Measurements from ENCODE around the gene SOX6. TPM values are rescaled to one million over a fixed set of nuclear protein-coding genes. Genes with fewer than 3 reads are reported as not detected.

The SOX6 gene
- total RNA-seq, 1 experiment from 2014 or later = 5.1 TPM

GRCh38 chr11:15991215-15991614 lies 365.1 kb downstream of the SOX6 start:
- ChIA-PET POLR2A (ENCODE audit: unreplicated experiment) (no interaction called here), CTCF (no interaction called here)
- no peaks in the 10 kb centered on the region for H3K4me1 ChIP-seq (replicated peaks; ENCODE audit: insufficient read depth)
- no peaks in the 10 kb centered on the region for H3F3A ChIP-seq (ENCODE audit: insufficient read depth, low read depth)
- no peak for DNase-seq
- H3K27me3 ChIP-seq (ENCODE audit: insufficient read depth, low read depth) = no peaks in the 10 kb centered on the region
- intact Hi-C loops (cut with micrococcal nuclease; ENCODE audit: unreplicated experiment) = no loop called here
- no peaks in the 10 kb centered on the region for H3K9me3 ChIP-seq (ENCODE audit: insufficient read depth, low read depth)
- H3K9me2 ChIP-seq (ENCODE audit: insufficient read depth) = no peaks in the 10 kb centered on the region
- no peaks in the 10 kb centered on the region for H4K20me1 ChIP-seq (ENCODE audit: insufficient read depth)
- no TSS peak for BruUV-seq (replicated peaks)
- H3K4me2 ChIP-seq = no peak overlapping the region
- H3K79me2 ChIP-seq (ENCODE audit: low read depth) = no peaks in the 10 kb centered on the region
- TF ChIP-seq CTCF (conservative IDR thresholded peaks at IDR 0.05) (no peak), EZH2 (IDR thresholded peaks at IDR 0.05; ENCODE audit: low read depth) (no peak)
- H2AFZ ChIP-seq = no peak overlapping the region
- H3K36me3 ChIP-seq (ENCODE audit: low read depth) = no peaks in the 10 kb centered on the region
- H3K27ac ChIP-seq = no peak overlapping the region
- no peak overlapping the region for H3K4me3 ChIP-seq

DNA sequence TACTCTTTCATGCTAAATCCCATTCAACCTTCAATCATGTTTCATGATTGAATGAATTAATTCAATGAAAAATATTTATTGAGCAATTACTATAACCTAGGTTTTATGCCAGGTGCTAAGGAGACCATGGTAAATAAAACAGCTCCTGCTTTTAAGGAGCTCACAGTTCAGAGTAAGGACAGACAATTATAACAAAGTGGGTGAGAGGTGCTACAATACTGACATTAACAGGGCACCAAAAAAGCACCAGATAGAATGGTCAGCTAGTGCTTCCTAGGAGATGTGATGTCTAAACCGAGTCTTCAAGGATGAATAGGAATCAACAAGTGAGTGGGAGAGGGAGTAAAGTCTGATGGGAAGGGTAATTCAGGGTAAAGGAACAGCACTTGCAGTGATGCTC lies 366.7 kb downstream of the SOX6 start:
- no TSS peak for BruUV-seq (replicated peaks)
- H4K20me1 ChIP-seq (ENCODE audit: insufficient read depth) = no peaks in the 10 kb centered on the region
- H3K79me2 ChIP-seq (ENCODE audit: low read depth) = no peaks in the 10 kb centered on the region
- H2AFZ ChIP-seq = no peak overlapping the region
- no peak for DNase-seq
- H3K9me2 ChIP-seq (ENCODE audit: insufficient read depth) = no peaks in the 10 kb centered on the region
- ChIA-PET POLR2A (ENCODE audit: unreplicated experiment) (no interaction called here), CTCF (no interaction called here)
- no peaks in the 10 kb centered on the region for H3K4me1 ChIP-seq (replicated peaks; ENCODE audit: insufficient read depth)
- H3K27me3 ChIP-seq (ENCODE audit: insufficient read depth, low read depth) = no peaks in the 10 kb centered on the region
- H3F3A ChIP-seq (ENCODE audit: insufficient read depth, low read depth) = no peaks in the 10 kb centered on the region
- no peak overlapping the region for H3K27ac ChIP-seq
- no peak for TF ChIP-seq CTCF (conservative IDR thresholded peaks at IDR 0.05)
- TF ChIP-seq EZH2 (IDR thresholded peaks at IDR 0.05; ENCODE audit: low read depth) = no peak
- H3K4me3 ChIP-seq = no peak overlapping the region
- H3K4me2 ChIP-seq = no peak overlapping the region
- H3K36me3 ChIP-seq (ENCODE audit: low read depth) = no peaks in the 10 kb centered on the region
- H3K9me3 ChIP-seq (ENCODE audit: insufficient read depth, low read depth) = no peaks in the 10 kb centered on the region
- intact Hi-C loops (cut with micrococcal nuclease; ENCODE audit: unreplicated experiment) = no loop called here

DNA sequence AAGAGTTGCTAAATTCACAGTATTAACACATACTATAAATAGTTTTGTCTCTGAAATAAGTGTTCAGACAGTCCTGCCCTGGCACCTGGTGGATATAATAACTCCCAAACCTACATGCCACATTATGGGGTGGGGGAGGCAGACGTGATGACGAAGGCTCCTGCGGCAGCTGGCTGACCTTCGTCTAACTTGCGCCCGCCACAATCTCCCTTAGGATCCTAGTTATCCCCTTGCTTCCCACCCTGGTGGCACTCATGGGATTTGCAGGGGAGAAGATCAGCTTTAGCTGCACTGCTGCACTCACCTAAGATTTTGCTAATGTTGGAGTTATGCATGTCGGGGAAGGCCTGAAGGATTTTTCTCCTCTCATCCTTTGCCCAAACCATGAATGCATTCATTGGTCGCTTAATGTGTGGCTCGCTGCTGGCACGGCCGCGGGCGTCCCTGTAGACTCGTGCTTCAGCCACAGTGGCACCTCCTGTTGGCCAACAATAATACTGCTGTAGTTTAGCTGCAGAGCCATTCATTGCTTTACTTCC lies 367.6 kb downstream of the SOX6 start:
- TF ChIP-seq CTCF (conservative IDR thresholded peaks at IDR 0.05) (0 out of 2 replicates have a peak, but pooled peaks have one; percentile 25), EZH2 (IDR thresholded peaks at IDR 0.05; ENCODE audit: low read depth) (no peak)
- H3K27ac ChIP-seq = no peak overlapping the region
- no peaks in the 10 kb centered on the region for H3K79me2 ChIP-seq (ENCODE audit: low read depth)
- no peaks in the 10 kb centered on the region for H3K9me2 ChIP-seq (ENCODE audit: insufficient read depth)
- ChIA-PET POLR2A (ENCODE audit: unreplicated experiment) (no interaction called here), CTCF (no interaction called here)
- H4K20me1 ChIP-seq (ENCODE audit: insufficient read depth) = no peaks in the 10 kb centered on the region
- H3K4me3 ChIP-seq = no peak overlapping the region
- no TSS peak for BruUV-seq (replicated peaks)
- H3K27me3 ChIP-seq (ENCODE audit: insufficient read depth, low read depth) = no peaks in the 10 kb centered on the region
- no peaks in the 10 kb centered on the region for H3K4me1 ChIP-seq (replicated peaks; ENCODE audit: insufficient read depth)
- no peak overlapping the region for H2AFZ ChIP-seq
- no peaks in the 10 kb centered on the region for H3F3A ChIP-seq (ENCODE audit: insufficient read depth, low read depth)
- no peak overlapping the region for H3K4me2 ChIP-seq
- H3K9me3 ChIP-seq (ENCODE audit: insufficient read depth, low read depth) = no peaks in the 10 kb centered on the region
- intact Hi-C loops (cut with micrococcal nuclease; ENCODE audit: unreplicated experiment) = no loop called here
- no peaks in the 10 kb centered on the region for H3K36me3 ChIP-seq (ENCODE audit: low read depth)
- DNase-seq = no peak
